GM23338 (cell line): ENCODE data around the gene MFGE8. TPM values are rescaled to one million over a fixed set of nuclear protein-coding genes. Genes with fewer than 3 reads are reported as not detected.

ENCODE experiments used
- ATAC-seq: fragments of 200-7000 bp; cut with Tn5 transposase; 3 replicates; pipeline ENCODE4 v1.9.1; 2020
- DNase-seq: peaks from one replicate; pipeline ENCODE4 v3.0.0-alpha.2; 2015; ENCODE audit warnings: low spot score
- H2AFZ ChIP-seq: fragments of 200-600 bp; sonication (generic); 2 replicates; pipeline ENCODE4 v1.8.0; 2016; ENCODE audit warnings: antibody characterized with exemption, mild to moderate bottlenecking, moderate library complexity
- H3F3A ChIP-seq: fragments of 200-600 bp; sonication (generic); replicated peaks from 2 replicates; pipeline ENCODE4 v1.8.0; 2017; ENCODE audit warnings: antibody characterized with exemption, mixed run types, low read depth
- H3K27ac ChIP-seq: fragments of 200-600 bp; sonication (generic); 2 replicates; pipeline ENCODE4 v1.6.1; 2016; ENCODE audit warnings: low read depth
- H3K27me3 ChIP-seq: fragments of 200-600 bp; sonication (generic); 2 replicates; pipeline ENCODE4 v1.8.0; 2016; ENCODE audit warnings: mild to moderate bottlenecking, mixed run types, moderate library complexity; ENCODE audit not compliant: insufficient read depth
- H3K36me3 ChIP-seq: fragments of 200-600 bp; sonication (generic); 2 replicates; pipeline ENCODE4 v1.8.0; 2016; ENCODE audit warnings: mild to moderate bottlenecking; ENCODE audit not compliant: insufficient read depth
- H3K4me1 ChIP-seq: fragments of 200-600 bp; sonication (generic); 2 replicates; pipeline ENCODE4 v1.8.0; 2016; ENCODE audit warnings: mild to moderate bottlenecking, moderate library complexity; ENCODE audit not compliant: insufficient read depth
- H3K4me2 ChIP-seq: fragments of 200-600 bp; sonication (generic); 2 replicates; pipeline ENCODE4 v1.7.1; 2017; ENCODE audit warnings: mixed run types
- H3K4me3 ChIP-seq: fragments of 200-600 bp; sonication (generic); 2 replicates; pipeline ENCODE4 v1.6.1; 2016; ENCODE audit warnings: mixed run types
- H3K79me2 ChIP-seq: fragments of 200-600 bp; sonication (generic); replicated peaks from 2 replicates; pipeline ENCODE4 v1.8.0; 2017; ENCODE audit warnings: mild to moderate bottlenecking; ENCODE audit not compliant: insufficient read depth
- H3K9me2 ChIP-seq: fragments of 200-600 bp; sonication (generic); 2 replicates; pipeline ENCODE4 v1.8.0; 2017; ENCODE audit not compliant: insufficient read depth
- H4K20me1 ChIP-seq: fragments of 200-600 bp; sonication (generic); replicated peaks from 2 replicates; pipeline ENCODE4 v1.8.0; 2017; ENCODE audit warnings: mild to moderate bottlenecking; ENCODE audit not compliant: insufficient read depth
- H3K27ac Mint-ChIP-seq: 2 replicates; pipeline ENCODE4 v1.8.0; 2020; ENCODE audit warnings: inconsistent platforms, mild to moderate bottlenecking, moderate library complexity, mixed read lengths
- H3K27me3 Mint-ChIP-seq: 3 replicates; pipeline ENCODE4 v1.8.0; 2022; ENCODE audit warnings: low read depth, mild to moderate bottlenecking, moderate library complexity, mixed read lengths, inconsistent platforms; ENCODE audit not compliant: insufficient read depth, poor library complexity
- H3K36me3 Mint-ChIP-seq: 3 replicates; pipeline ENCODE4 v1.8.0; 2021; ENCODE audit warnings: low read depth, mild to moderate bottlenecking, inconsistent platforms, moderate library complexity, mixed read lengths
- H3K4me1 Mint-ChIP-seq: 3 replicates; pipeline ENCODE4 v1.8.0; 2020; ENCODE audit warnings: mild to moderate bottlenecking, inconsistent platforms, mixed read lengths
- H3K4me3 Mint-ChIP-seq: 3 replicates; pipeline ENCODE4 v1.8.0; 2021; ENCODE audit warnings: moderate library complexity, mild to moderate bottlenecking, inconsistent platforms, mixed read lengths
- H3K9me3 Mint-ChIP-seq: 3 replicates; pipeline ENCODE4 v1.8.0; 2020; ENCODE audit warnings: moderate library complexity, mild to moderate bottlenecking, inconsistent platforms, mixed read lengths
- ETS1 ChIP-seq: IDR thresholded peaks from 2 replicates; pipeline ENCODE4 v1.6.1; 2016; ENCODE audit warnings: antibody characterized with exemption
- EZH2 ChIP-seq: fragments of 200-600 bp; sonication (generic); IDR thresholded peaks from one replicate; pipeline ENCODE4 v1.8.0; 2017; ENCODE audit warnings: antibody characterized with exemption, mild to moderate bottlenecking, low read depth; ENCODE audit not compliant: unreplicated experiment
- EZH2phosphoT487 ChIP-seq: fragments of 200-600 bp; sonication (generic); IDR thresholded peaks from one replicate; pipeline ENCODE4 v1.8.1; 2018; ENCODE audit warnings: antibody characterized with exemption; ENCODE audit not compliant: unreplicated experiment
- JUNB ChIP-seq: IDR thresholded peaks from one replicate; pipeline ENCODE4 v1.6.1; 2016; ENCODE audit warnings: antibody characterized with exemption; ENCODE audit not compliant: unreplicated experiment
- NANOG ChIP-seq: IDR thresholded peaks from 2 replicates; pipeline ENCODE4 v1.6.1; 2016; ENCODE audit warnings: antibody characterized with exemption, borderline replicate concordance
- REST ChIP-seq: IDR thresholded peaks from one replicate; pipeline ENCODE4 v1.6.1; 2018; ENCODE audit warnings: antibody characterized with exemption; ENCODE audit not compliant: unreplicated experiment
- STAT1 ChIP-seq: IDR thresholded peaks from one replicate; pipeline ENCODE4 v1.6.1; 2016; ENCODE audit warnings: antibody characterized with exemption; ENCODE audit not compliant: unreplicated experiment
- ZNF114 ChIP-seq: fragments of 250-450 bp; sonication (Bioruptor Pico); IDR thresholded peaks from 2 replicates; pipeline ENCODE4 v1.5.0; 2020; ENCODE audit warnings: mild to moderate bottlenecking, moderate library complexity
- ZNF331 ChIP-seq: fragments of 250-450 bp; sonication (Bioruptor Pico); IDR thresholded peaks from 2 replicates; pipeline ENCODE4 v1.5.0; 2020; ENCODE audit warnings: low read depth, mild to moderate bottlenecking, moderate library complexity
- ZNF462 ChIP-seq: fragments of 250-450 bp; sonication (Bioruptor Pico); IDR thresholded peaks from 2 replicates; pipeline ENCODE4 v1.5.0; 2020; ENCODE audit warnings: mild to moderate bottlenecking, moderate library complexity
- polyA plus RNA-seq: library from polyadenylated mRNA; unstranded; fragments of >200 nt; fragmentation: Nextera tagmentation; extraction: Ambion mirVana; gene quantifications from 2 replicates; pipeline ENCODE4 v1.2.1, GENCODE V29; 2016
- total RNA-seq: library from RNA; depleted of rRNA; stranded (reverse); fragments of >200 nt; shearing (Covaris generic); gene quantifications from 2 replicates; pipeline ENCODE4 v1.2.3, GENCODE V29; 2014

Gene MFGE8
- total and polyA plus RNA-seq, 2 experiments from 2014 or later: 279 to 671 TPM

GRCh38 chr15:88891540-88892254 is 21.5 kb downstream of the MFGE8 start:
- Mint-ChIP-seq H3K36me3 (peaks cover 18% of the 10 kb centered on the region; the same call in 2 of the 3 replicates), H3K27ac (no peak overlapping the region), H3K4me3 (no peak overlapping the region), H3K9me3 (no peaks in the 10 kb centered on the region), H3K4me1 (peaks cover 13% of the 10 kb centered on the region), H3K27me3 (peaks cover 11% of the 10 kb centered on the region)
- no peak for DNase-seq
- no peak overlapping the region for H3K4me3 ChIP-seq
- peaks cover 4% of the 10 kb centered on the region; the same call in 1 of the 2 replicates for H3K27me3 ChIP-seq
- ATAC-seq: no peak
- H3K4me2 ChIP-seq: no peak overlapping the region
- no peak overlapping the region for H3K27ac ChIP-seq
- no peak overlapping the region for H2AFZ ChIP-seq
- peaks cover 11% of the 10 kb centered on the region; the same call in 1 of the 2 replicates for H3K4me1 ChIP-seq
- no peaks in the 10 kb centered on the region; the same call in 1 of the 2 replicates for H3K36me3 ChIP-seq
- no peak for TF ChIP-seq ZNF331
- H3K9me2 ChIP-seq: no peaks in the 10 kb centered on the region
- peaks cover 7% of the 10 kb centered on the region; the same call in 1 of the 2 replicates for H3F3A ChIP-seq
- H4K20me1 ChIP-seq: no peaks in the 10 kb centered on the region; the same call in 1 of the 2 replicates
- no peaks in the 10 kb centered on the region for H3K79me2 ChIP-seq

- H3K79me2 ChIP-seq: no peaks in the 10 kb centered on the region
- no peak overlapping the region for H3K4me2 ChIP-seq
- H3K36me3 Mint-ChIP-seq: peaks cover 23% of the 10 kb centered on the region; the same call in 2 of the 3 replicates
- H3K27ac Mint-ChIP-seq: no peak overlapping the region; the same call in 1 of the 2 replicates
- no peaks in the 10 kb centered on the region; the same call in 1 of the 2 replicates for H4K20me1 ChIP-seq
- H3K4me3 Mint-ChIP-seq: no peak overlapping the region
- ATAC-seq (no peak), DNase-seq (no peak)
- H3K27me3 ChIP-seq: peaks cover 2% of the 10 kb centered on the region; the same call in 1 of the 2 replicates
- H3K27me3 Mint-ChIP-seq: peaks cover 6% of the 10 kb centered on the region
- no peaks in the 10 kb centered on the region for H3K9me2 ChIP-seq
- peaks cover under 1% of the 10 kb centered on the region; the same call in 1 of the 2 replicates for H3K4me1 ChIP-seq
- 0 out of 2 replicates have a peak, but pooled peaks cover 9% of the 10 kb centered on the region for H3F3A ChIP-seq
- H3K9me3 Mint-ChIP-seq: no peaks in the 10 kb centered on the region
- H3K4me1 Mint-ChIP-seq: peaks cover 6% of the 10 kb centered on the region
- no peak overlapping the region for H2AFZ ChIP-seq
- H3K27ac ChIP-seq: no peak overlapping the region
- no peak overlapping the region for H3K4me3 ChIP-seq
- H3K36me3 ChIP-seq: no peaks in the 10 kb centered on the region; the same call in 1 of the 2 replicates
- no peak for TF ChIP-seq JUNB
- TF ChIP-seq ETS1: no peak
- no peak for TF ChIP-seq ZNF331
- no peak for TF ChIP-seq ZNF462
- TF ChIP-seq REST: no peak
- no peak for TF ChIP-seq ZNF114
- no peak for TF ChIP-seq NANOG
- TF ChIP-seq EZH2: no peak
- TF ChIP-seq STAT1: no peak
- no peak for TF ChIP-seq EZH2phosphoT487
Measured at GRCh38 chr15:88890495-88890894, 22.7 kb downstream of the MFGE8 start.
